ENCODE data around the gene FUZ.

The FUZ gene

DNA sequence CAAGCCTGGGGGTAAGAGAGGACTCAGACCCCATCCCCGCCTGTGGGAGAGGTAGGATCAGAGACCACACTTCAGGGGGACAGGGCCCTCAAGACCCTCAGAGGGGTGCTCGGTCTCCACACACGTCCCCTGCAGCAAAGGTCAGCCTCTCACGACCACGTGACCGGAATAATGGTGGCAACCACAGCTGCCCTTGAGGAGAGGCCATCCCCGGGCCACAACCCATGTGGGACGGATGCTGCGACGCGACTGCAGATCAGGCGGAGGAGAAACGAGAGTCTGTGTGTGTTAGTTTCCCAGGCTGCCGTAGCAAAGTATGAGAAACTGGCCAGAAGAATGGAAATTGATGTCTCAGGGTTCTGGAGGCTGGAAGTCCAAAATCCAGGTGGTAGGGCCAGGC, 13.9 kb upstream of the FUZ start:
- Histone ChIP-seq H3K79me2 (ENCODE audit: insufficient read depth, low read length) (peaks cover 31% of the 10 kb centered on the region), H2AFZ (ENCODE audit: low read length) (no peak overlapping the region), H4K20me1 (ENCODE audit: insufficient read depth, low read length) (no peaks in the 10 kb centered on the region), H3F3A (ENCODE audit: insufficient read depth, low read length) (no peaks in the 10 kb centered on the region), H3K4me2 (ENCODE audit: low read length) (no peak overlapping the region), H3K9me2 (ENCODE audit: low read depth, low read length) (no peaks in the 10 kb centered on the region), H3K4me3 (ENCODE audit: low read depth, low read length, poor library complexity, severe bottlenecking) (no peak overlapping the region), H3K27me3 (ENCODE audit: insufficient read depth, low read length) (no peaks in the 10 kb centered on the region), H3K27ac (ENCODE audit: low read depth, low read length, poor library complexity, severe bottlenecking) (peak overlapping the region; percentile 99), H3K36me3 (ENCODE audit: insufficient read depth, low read length) (peaks cover 93% of the 10 kb centered on the region), H3K9me3 (ENCODE audit: low read length) (no peaks in the 10 kb centered on the region), H3K4me1 (ENCODE audit: insufficient read depth, low read length, severe bottlenecking) (peaks cover 73% of the 10 kb centered on the region), H3K9ac (ENCODE audit: low read length) (no peak overlapping the region)
- TF ChIP-seq EZH2 (IDR thresholded peaks at IDR 0.05; ENCODE audit: borderline replicate concordance, low read length): no peak
- TF ChIP-seq, protein P1, sequence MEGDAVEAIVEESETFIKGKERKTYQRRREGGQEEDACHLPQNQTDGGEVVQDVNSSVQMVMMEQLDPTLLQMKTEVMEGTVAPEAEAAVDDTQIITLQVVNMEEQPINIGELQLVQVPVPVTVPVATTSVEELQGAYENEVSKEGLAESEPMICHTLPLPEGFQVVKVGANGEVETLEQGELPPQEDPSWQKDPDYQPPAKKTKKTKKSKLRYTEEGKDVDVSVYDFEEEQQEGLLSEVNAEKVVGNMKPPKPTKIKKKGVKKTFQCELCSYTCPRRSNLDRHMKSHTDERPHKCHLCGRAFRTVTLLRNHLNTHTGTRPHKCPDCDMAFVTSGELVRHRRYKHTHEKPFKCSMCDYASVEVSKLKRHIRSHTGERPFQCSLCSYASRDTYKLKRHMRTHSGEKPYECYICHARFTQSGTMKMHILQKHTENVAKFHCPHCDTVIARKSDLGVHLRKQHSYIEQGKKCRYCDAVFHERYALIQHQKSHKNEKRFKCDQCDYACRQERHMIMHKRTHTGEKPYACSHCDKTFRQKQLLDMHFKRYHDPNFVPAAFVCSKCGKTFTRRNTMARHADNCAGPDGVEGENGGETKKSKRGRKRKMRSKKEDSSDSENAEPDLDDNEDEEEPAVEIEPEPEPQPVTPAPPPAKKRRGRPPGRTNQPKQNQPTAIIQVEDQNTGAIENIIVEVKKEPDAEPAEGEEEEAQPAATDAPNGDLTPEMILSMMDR (IDR thresholded peaks at IDR 0.05; ENCODE audit: low read length): no peak

DNA sequence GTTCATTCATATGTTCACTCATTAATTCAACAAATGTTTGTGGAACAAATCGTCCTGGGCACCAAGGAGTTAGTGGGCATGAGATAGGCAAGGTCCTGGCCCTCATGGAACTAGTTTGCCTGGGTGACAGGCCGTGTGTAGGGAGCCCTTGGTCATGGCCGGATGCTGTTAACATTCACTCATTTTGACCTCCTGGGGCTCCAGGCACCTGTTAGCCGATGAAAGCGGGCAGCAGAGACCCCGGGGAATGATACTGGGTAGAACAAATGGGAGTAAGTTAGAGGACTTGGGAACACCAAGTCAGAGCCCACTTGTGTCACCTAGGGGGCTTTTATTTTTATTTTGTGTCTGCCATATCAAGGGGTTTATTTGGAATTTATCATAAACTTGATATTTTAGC, 11.6 kb upstream of the FUZ start:
- Histone ChIP-seq H3K36me3 (ENCODE audit: insufficient read depth, low read length) (peaks cover 89% of the 10 kb centered on the region), H2AFZ (ENCODE audit: low read length) (no peak overlapping the region), H3K9me2 (ENCODE audit: low read depth, low read length) (no peaks in the 10 kb centered on the region), H3K27ac (ENCODE audit: low read depth, low read length, poor library complexity, severe bottlenecking) (peak overlapping the region; percentile 99), H3F3A (ENCODE audit: insufficient read depth, low read length) (no peaks in the 10 kb centered on the region), H3K4me1 (ENCODE audit: insufficient read depth, low read length, severe bottlenecking) (peaks cover 90% of the 10 kb centered on the region), H4K20me1 (ENCODE audit: insufficient read depth, low read length) (no peaks in the 10 kb centered on the region), H3K9me3 (ENCODE audit: low read length) (no peaks in the 10 kb centered on the region), H3K9ac (ENCODE audit: low read length) (peak overlapping the region; percentile 70; the same call in 1 of the 2 replicates), H3K27me3 (ENCODE audit: insufficient read depth, low read length) (no peaks in the 10 kb centered on the region), H3K79me2 (ENCODE audit: insufficient read depth, low read length) (peaks cover 47% of the 10 kb centered on the region), H3K4me2 (ENCODE audit: low read length) (peak overlapping the region; percentile 60; the same call in 1 of the 2 replicates), H3K4me3 (ENCODE audit: low read depth, low read length, poor library complexity, severe bottlenecking) (peak overlapping the region; percentile 42)
- TF ChIP-seq, protein P1 (IDR thresholded peaks at IDR 0.05; ENCODE audit: low read length): no peak
- TF ChIP-seq EZH2 (IDR thresholded peaks at IDR 0.05; ENCODE audit: borderline replicate concordance, low read length): no peak

DNA sequence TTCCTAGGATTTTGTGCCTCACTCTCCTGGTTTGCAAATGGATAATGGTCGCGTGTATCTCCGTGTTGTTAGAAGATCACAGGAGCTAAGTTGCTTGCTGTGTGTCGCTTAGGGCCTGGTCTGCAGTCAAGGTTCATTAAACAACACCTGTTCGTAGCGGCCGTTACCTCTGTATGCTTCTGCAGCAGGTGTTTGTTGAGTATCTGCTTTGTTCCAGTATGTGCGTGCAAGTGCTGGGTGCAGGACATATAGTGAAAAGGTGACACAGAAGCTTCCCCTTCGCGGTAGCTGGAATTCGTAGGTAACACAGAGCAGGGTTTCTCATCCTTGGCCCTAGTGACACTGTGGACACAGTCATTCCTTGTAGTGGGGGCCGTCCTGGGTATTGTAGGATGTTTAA, 10.4 kb upstream of the FUZ start:
- no peaks in the 10 kb centered on the region for H3F3A ChIP-seq (ENCODE audit: insufficient read depth, low read length)
- peaks cover 81% of the 10 kb centered on the region for H3K36me3 ChIP-seq (ENCODE audit: insufficient read depth, low read length)
- H4K20me1 ChIP-seq (ENCODE audit: insufficient read depth, low read length): no peaks in the 10 kb centered on the region
- peaks cover 84% of the 10 kb centered on the region for H3K4me1 ChIP-seq (ENCODE audit: insufficient read depth, low read length, severe bottlenecking)
- H2AFZ ChIP-seq (ENCODE audit: low read length): no peak overlapping the region
- H3K9ac ChIP-seq (ENCODE audit: low read length): peak overlapping the region; percentile 70
- no peaks in the 10 kb centered on the region for H3K9me2 ChIP-seq (ENCODE audit: low read depth, low read length)
- peak overlapping the region; percentile 42 for H3K4me3 ChIP-seq (ENCODE audit: low read depth, low read length, poor library complexity, severe bottlenecking)
- H3K9me3 ChIP-seq (ENCODE audit: low read length): no peaks in the 10 kb centered on the region
- TF ChIP-seq, protein P1 (IDR thresholded peaks at IDR 0.05; ENCODE audit: low read length): no peak
- no peak for TF ChIP-seq EZH2 (IDR thresholded peaks at IDR 0.05; ENCODE audit: borderline replicate concordance, low read length)
- H3K27me3 ChIP-seq (ENCODE audit: insufficient read depth, low read length): no peaks in the 10 kb centered on the region
- H3K27ac ChIP-seq (ENCODE audit: low read depth, low read length, poor library complexity, severe bottlenecking): peak overlapping the region; percentile 99
- H3K79me2 ChIP-seq (ENCODE audit: insufficient read depth, low read length): peaks cover 59% of the 10 kb centered on the region
- H3K4me2 ChIP-seq (ENCODE audit: low read length): peak overlapping the region; percentile 60

Data from OCI-LY1 (cell line).